ENCODE data around the gene CARD10.

GRCh38 chr22:37566329-37566837 is 47.2 kb upstream of the CARD10 start:
- TF ChIP-seq CTCF (optimal IDR thresholded peaks at IDR 0.05 in 1 of 3, IDR thresholded peaks at IDR 0.05 in 1 of 3, conservative IDR thresholded peaks at IDR 0.05 in 1 of 3; ENCODE audit: extremely low read depth in 1 of 3, insufficient read depth in 2 of 3, low read length in 3 of 3) (no peak), EZH2 (IDR thresholded peaks at IDR 0.05; ENCODE audit: low read length) (no peak)

Data from keratinocyte (primary cell).